Subcutaneous adipose tissue (tissue), 4 donors: ENCODE results near the gene SLC44A2. TPM values are rescaled to one million over a fixed set of nuclear protein-coding genes. Genes with fewer than 3 reads are reported as not detected.

ENCODE experiments used
- CTCF ChIP-seq: fragments of 450-650 bp; IDR thresholded peaks from one replicate; pipeline ENCODE4 v1.5.1; 2016; ENCODE audit warnings: low read depth, mild to moderate bottlenecking, control low read depth, antibody characterized with exemption, moderate library complexity
- total RNA-seq, 4 donors: library from RNA; depleted of rRNA; stranded (reverse); fragments of >200 nt; gene quantifications; one replicate each; pipeline ENCODE4 v1.1.0, GENCODE V29; 2016

SLC44A2 gene
- total RNA-seq, 4 donors from 2014 or later = 52.0 to 112 (median 56.9) TPM

GRCh38 chr19:10685210-10685609 lies 59.9 kb downstream of the SLC44A2 start:
- TF ChIP-seq CTCF = no peak

- TF ChIP-seq CTCF = no peak
Measured at GRCh38 chr19:10686193-10686592, 60.8 kb downstream of the SLC44A2 start.

GRCh38 chr19:10686661-10687517 lies 61.5 kb downstream of the SLC44A2 start:
- TF ChIP-seq CTCF = no peak

- TF ChIP-seq CTCF = no peak
Measured at GRCh38 chr19:10687518-10688288, 62.4 kb downstream of the SLC44A2 start.

GRCh38 chr19:10688545-10689280 lies 63.4 kb downstream of the SLC44A2 start:
- TF ChIP-seq CTCF = no peak

GRCh38 chr19:10690341-10690781 lies 65.0 kb downstream of the SLC44A2 start:
- no peak for TF ChIP-seq CTCF
